CD4-positive, alpha-beta T cell treated with Interleukin-2 at 100 ng/mL for 4 hours (primary cell): Measurements from ENCODE around the gene CATSPER3.
"Not testable (repeated sequence)": the region's sequence is repeated elsewhere in the genome, so short reads cannot be mapped to it uniquely, and the experiment has no call there.

Experiments
- DNase-seq: peaks from one replicate; pipeline ENCODE4 v3.0.0-alpha.2; 2020; ENCODE audit warnings: low spot score

CATSPER3 gene

GRCh38 chr5:134975078-134975715 lies 7.5 kb downstream of the CATSPER3 start:
- no peak for DNase-seq

GRCh38 chr5:134975843-134976242 lies 8.1 kb downstream of the CATSPER3 start:
- DNase-seq, result no peak

GRCh38 chr5:134976841-134977240 lies 9.1 kb downstream of the CATSPER3 start:
- DNase-seq, result no peak

- no peak for DNase-seq
Observed at GRCh38 chr5:134979416-134979815, 11.7 kb downstream of the CATSPER3 start.

- no peak for DNase-seq
Observed at GRCh38 chr5:134982230-134982629, 14.5 kb downstream of the CATSPER3 start.

GRCh38 chr5:134989266-134989830 lies 21.6 kb downstream of the CATSPER3 start:
- no peak for DNase-seq

GRCh38 chr5:134990183-134990582 lies 22.5 kb downstream of the CATSPER3 start:
- DNase-seq, result not testable (repeated sequence)

- DNase-seq, result no peak
Observed at GRCh38 chr5:134992148-134992547, 24.4 kb downstream of the CATSPER3 start.

GRCh38 chr5:134993161-134993560 lies 25.5 kb downstream of the CATSPER3 start:
- DNase-seq, result no peak

GRCh38 chr5:134994560-134995156 lies 27.0 kb downstream of the CATSPER3 start:
- DNase-seq, result no peak

- DNase-seq, result no peak
Observed at GRCh38 chr5:134995850-134996402, 28.2 kb downstream of the CATSPER3 start.

- no peak for DNase-seq
Observed at GRCh38 chr5:134997015-134997414, 29.3 kb downstream of the CATSPER3 start.

- DNase-seq, result not testable (repeated sequence)
Observed at GRCh38 chr5:134998068-134998467, 30.4 kb downstream of the CATSPER3 start.

GRCh38 chr5:135004376-135004775 lies 36.7 kb downstream of the CATSPER3 start:
- no peak for DNase-seq

- no peak for DNase-seq
Observed at GRCh38 chr5:135005076-135005475, 37.4 kb downstream of the CATSPER3 start.

- no peak for DNase-seq
Observed at GRCh38 chr5:135007305-135007704, 39.6 kb downstream of the CATSPER3 start.

GRCh38 chr5:135007749-135008363 lies 40.1 kb downstream of the CATSPER3 start:
- DNase-seq, result no peak

GRCh38 chr5:135008556-135008955 lies 40.8 kb downstream of the CATSPER3 start:
- no peak for DNase-seq

GRCh38 chr5:135008981-135009735 lies 41.5 kb downstream of the CATSPER3 start:
- no peak for DNase-seq

- no peak for DNase-seq
Observed at GRCh38 chr5:135009736-135010501, 42.2 kb downstream of the CATSPER3 start.
